Endothelial cell of umbilical vein (primary cell): ENCODE results near the gene P2RX3.

Experiments
- CTCF ChIP-seq, 2 donors: IDR thresholded peaks; 1 replicate in 1 of 2; 2 replicates in 1 of 2; pipeline ENCODE4 v1.5.1; 2011; ENCODE audit warnings: low read length in 2 of 2, mild to moderate bottlenecking in 2 of 2, moderate library complexity in 2 of 2, control low read depth in 1 of 2, inconsistent platforms in 1 of 2, low read depth in 1 of 2; ENCODE audit not compliant: insufficient read depth in 1 of 2; ENCODE audit errors: extremely low read depth in 1 of 2
- MAX ChIP-seq: IDR thresholded peaks from 2 replicates; pipeline ENCODE4 v1.6.1; 2011; ENCODE audit not compliant: insufficient read depth, insufficient read length
- POLR2A ChIP-seq: IDR thresholded peaks from 2 replicates; pipeline ENCODE4 v1.6.1; 2012; ENCODE audit warnings: low read depth, mild to moderate bottlenecking, control low read depth, low read length

- TF ChIP-seq POLR2A: no peak
- TF ChIP-seq MAX: no peak
- TF ChIP-seq CTCF (IDR thresholded peaks at IDR 0.05; ENCODE audit: extremely low read depth in 1 of 2, insufficient read depth in 1 of 2, low read depth in 1 of 2, low read length in 2 of 2): no peak
These were observed 38.9 kb upstream of the P2RX3 start for GRCh38 chr11:57299150-57299737.
